ENCODE data around the gene FGF18.

GRCh38 chr5:171453056-171453725 lies 33.7 kb downstream of the FGF18 start:
- TF ChIP-seq CTCF (IDR thresholded peaks at IDR 0.05 in 4 of 5, conservative IDR thresholded peaks at IDR 0.05 in 1 of 5) = no peak
- TF ChIP-seq POLR2A (IDR thresholded peaks at IDR 0.05) = no peak

Data from gastrocnemius medialis (tissue), 4 donors.